Measurements from ENCODE around the gene ZBTB2.

ZBTB2 gene, protein sequence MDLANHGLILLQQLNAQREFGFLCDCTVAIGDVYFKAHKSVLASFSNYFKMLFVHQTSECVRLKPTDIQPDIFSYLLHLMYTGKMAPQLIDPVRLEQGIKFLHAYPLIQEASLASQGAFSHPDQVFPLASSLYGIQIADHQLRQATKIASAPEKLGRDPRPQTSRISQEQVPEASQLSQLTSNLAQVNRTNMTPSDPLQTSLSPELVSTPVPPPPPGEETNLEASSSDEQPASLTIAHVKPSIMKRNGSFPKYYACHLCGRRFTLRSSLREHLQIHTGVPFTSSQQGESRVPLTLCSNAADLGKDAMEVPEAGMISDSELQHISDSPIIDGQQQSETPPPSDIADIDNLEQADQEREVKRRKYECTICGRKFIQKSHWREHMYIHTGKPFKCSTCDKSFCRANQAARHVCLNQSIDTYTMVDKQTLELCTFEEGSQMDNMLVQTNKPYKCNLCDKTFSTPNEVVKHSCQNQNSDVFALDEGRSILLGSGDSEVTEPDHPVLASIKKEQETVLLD

DNA sequence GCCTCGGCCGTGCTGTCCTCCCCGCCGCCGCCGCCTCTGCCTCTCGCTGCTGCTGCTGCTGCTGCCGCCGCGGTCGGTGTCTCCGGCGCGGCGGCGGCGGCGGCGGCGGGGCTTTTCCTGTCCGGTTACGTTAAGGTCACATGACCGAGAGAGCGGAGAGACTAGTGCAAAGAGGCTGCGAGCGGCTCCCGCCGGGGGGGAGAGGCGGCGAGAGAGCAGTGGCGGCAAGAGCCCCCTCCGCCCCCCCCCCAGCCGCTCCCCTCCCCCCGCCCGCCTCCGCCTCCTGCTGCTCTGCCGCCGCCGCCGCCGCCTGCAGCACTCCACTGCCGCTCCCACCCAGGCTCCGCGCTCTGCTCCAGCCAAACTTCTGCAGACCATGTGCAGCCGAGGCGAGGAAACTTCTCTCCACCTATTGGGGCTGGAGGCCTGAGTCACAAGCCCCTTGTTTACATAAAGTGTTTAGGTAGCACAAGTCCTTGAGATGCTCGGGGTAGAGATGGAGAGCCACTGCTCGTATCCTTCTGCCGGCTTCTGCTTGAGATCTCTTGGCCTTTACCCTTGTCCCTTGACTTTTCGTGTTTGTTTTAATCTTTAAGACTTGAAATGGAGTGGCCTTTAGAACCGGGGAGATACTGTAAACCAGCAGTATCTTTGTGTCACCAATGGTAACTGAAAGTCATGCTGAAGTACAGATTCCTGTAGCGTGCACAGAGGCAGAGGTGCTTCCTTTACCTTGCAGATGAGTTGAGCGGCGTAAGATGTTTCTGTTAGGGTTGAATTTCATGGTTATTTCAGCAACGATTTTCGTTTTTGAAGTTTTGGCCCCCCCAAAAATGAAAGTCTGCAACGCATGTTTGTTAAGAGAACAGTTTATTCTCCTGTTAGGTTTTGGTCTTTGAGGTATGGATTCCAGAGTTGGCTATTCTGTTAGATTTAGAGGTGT is at the start of gene ZBTB2:
ZBTB2 (minus strand) TSS at position 89 of the 943 bp plus-strand sequence. CDS start 17,922 bp downstream, outside the sequence.
- DNase-seq: peak; percentile 27

DNA sequence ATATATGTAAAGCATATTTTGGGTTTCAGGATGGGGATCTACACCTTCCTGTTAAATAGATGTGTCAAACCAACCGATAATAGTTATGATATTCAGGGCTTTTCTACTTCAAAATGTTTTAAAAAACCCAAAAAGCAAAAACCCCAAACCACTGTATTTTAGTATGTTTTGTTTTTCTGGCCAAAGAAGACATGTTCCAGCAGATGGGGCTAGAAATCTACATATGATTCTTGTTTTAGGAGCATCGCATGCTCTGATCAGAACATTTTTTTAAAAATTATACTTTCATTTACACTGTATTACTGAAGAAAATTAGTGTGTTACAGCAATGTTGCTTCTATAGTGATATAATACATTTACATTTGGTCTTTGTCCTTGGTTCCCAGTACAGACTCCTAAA is 49.6 kb upstream of the ZBTB2 start:
- no peak for DNase-seq

DNA sequence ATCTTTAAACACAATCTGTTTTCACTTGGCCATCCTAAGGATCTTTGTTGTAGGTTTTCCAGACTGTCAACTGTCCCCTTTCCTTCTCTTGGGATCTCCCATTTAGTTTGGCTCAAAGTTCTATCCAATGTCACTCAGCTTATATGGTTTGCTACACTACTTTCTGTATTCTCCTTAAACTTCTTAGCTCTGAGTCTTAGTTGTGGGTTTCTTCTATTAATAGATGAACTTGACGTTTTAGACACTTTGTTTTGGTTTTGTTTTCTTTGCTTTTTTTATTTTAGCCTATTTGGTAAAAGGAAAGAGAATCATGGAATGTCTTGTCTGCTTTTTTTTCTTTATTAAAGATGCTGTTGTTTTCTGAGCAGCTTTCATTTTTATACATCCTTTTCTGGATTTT is 49.1 kb upstream of the ZBTB2 start:
- DNase-seq: no peak

DNA sequence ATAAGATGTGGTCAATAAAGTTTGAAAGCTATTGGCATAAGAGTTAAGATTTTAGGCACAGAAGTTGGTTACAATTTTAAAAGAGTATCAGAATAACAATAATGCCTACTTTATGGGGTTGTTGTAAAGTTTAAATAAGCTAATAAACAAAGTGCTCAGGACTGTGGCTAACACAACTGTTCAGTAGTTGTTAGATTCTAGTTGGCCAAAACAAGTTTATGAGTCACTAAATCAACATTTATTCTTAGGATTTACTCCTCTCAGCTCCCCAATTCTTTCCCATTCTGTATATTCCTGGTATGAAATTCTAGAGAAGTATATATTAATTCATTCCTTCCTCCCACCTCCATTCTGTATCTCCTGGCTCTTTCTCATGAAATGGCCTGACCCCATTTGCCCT is 46.0 kb upstream of the ZBTB2 start:
- no peak for DNase-seq

DNA sequence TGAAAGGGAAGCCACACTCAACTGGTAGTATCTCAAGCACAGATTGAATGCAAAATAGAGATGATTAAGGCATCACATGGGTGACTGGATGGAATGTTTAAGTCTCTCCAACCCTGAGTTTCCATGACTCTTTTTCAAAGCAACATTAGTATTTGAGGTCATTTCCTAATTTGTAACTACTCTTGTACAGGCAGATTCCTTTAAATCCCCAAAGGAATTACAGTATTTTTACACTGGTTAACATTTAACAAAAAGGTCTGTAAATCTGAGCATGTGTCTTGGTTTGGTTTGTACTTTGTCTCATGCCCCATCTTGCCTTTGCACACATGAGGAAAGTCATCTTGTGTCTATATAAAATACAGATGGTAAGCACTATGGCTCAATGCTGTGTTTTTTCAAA is 45.4 kb upstream of the ZBTB2 start:
- DNase-seq: no peak

DNA sequence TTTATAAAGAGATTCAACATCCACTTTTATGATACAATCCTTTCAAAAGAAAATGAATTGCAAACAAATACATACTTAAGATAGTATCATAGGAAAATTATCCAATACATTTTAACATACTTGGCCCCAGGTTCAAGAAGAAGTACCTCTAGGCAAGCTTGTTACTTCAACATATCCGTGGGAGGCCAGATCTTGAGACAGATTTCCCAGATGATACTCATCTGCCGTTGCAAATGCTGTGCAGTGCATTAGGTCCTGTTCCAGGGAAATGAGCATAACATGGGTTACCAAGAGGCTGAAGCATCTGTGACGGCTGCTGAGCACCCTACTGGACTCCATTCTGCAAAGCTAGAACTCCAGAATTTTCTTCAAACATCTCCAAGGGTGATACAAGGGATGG is 44.9 kb upstream of the ZBTB2 start:
- DNase-seq: no peak

DNA sequence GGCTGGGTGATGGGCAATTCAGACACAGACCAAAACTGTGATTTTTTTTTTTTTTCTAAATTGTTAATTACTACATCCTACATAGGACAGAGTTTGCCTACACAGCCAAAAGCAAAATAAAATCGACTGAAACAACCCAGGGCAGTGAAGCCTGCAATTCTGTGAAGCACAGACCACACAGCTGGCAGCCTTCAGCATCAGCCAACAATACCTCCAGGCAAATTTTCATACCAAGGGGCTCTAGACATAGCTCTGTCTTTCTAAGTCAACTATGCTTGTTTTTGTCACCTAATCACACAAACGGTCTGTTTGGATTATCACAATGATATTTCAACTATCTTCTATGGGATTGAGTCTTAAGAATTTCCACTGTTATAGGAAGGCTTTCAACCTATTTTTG is 43.0 kb upstream of the ZBTB2 start:
- no peak for DNase-seq

DNA sequence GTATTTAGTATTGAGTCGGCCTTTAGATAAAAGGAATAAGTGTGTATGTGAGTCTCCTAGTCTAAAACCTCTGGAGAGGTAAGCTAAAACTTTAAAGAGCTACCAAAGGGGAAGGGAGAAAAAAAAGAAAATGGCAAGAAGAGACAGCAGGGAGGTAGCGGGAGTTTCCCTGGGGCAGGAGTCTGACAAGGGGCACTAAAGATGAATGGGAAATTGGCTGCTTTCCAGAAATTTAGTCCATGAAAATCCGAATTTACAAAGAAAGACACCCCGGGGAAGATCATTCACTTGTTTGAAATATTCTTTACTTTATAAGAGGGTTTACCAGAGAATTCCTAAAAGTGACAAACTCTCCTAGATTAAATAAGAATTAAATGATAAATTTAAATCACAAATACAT is 41.3 kb upstream of the ZBTB2 start:
- no peak for DNase-seq

DNA sequence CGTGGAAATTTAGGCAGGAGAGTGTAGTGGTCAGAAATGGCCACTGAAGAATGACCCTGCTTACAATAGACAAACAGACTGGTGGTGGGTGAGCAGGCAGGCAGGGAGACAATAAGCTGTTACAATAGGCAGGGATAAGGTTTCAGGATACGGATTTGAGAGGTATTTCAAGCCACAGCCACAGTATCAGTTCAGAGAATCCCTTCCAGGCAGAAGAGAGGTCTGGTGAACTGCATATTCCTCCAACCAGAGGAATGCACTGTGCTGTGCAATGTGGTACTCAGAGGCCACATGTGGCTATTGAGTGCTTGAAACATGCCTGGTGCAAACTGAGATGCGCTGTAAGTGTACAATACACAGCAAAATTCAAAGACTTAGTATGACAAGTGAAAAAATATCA is 40.0 kb upstream of the ZBTB2 start:
- DNase-seq: no peak

DNA sequence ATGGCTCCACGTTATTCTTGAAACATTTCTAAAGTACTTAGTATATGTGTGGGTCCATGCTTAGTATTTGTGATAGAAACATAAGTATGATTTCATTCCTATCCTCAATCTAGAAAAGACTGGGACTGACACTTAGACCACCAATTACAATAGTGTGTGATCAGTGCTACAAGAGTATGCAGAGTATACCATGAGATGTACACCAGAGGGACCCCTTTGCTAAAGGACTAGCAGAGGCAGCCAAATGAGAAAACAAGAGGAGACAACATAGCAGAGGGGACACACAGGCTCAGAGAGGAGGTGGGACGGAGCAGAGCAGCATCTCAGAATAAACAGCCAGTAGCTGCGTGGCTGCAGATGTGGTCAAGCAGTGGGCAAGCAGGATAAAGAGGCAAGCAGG is 39.5 kb upstream of the ZBTB2 start:
- DNase-seq: no peak

DNA sequence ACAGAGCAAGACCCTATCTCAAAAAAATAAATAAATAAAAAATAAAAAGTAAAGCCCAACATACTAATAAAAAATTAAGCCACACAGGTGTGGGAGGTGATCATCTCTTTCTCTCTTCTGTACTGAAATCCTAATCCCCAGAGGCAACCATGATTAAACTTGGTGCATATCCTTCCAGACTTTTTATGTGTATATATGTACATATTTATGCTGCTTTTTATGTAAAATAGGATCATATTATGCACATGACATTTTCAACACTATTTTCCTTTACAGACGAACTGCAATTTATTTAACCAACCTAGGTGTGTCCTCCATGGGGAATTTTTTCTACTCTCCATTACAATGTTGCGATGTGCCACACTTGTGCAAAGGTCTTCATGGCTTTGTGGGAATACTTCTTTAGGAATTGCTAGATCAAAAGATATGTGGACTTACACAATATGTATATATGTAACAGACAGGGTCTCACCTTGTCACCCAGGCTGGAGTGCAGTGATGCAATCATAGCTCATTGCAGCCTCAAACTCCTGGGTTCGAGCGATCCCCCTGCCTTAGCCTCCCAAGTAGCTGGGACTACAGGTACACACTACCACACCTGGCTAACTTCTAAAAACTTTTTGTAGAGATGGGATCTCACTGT is 36.9 kb upstream of the ZBTB2 start:
- no peak for DNase-seq

DNA sequence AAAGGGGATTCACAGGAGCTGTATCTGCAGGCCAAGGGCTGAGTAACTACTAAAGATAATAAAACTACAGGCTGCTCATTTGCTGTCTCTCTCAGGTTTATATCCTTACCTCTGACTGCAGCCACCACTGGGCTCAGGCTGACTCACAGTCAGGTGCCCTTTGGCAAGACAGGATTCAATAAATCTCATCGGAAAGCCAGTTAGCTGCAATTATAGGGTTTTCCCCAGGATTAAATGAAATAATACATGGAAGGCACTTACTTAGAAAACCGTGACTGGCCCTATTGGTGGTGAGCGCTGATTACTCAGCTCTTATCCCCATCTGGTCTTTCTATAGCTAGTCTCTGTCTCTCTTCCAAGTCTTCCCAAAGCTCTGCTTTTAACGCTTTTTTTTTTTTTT is 34.2 kb upstream of the ZBTB2 start:
- no peak for DNase-seq

DNA sequence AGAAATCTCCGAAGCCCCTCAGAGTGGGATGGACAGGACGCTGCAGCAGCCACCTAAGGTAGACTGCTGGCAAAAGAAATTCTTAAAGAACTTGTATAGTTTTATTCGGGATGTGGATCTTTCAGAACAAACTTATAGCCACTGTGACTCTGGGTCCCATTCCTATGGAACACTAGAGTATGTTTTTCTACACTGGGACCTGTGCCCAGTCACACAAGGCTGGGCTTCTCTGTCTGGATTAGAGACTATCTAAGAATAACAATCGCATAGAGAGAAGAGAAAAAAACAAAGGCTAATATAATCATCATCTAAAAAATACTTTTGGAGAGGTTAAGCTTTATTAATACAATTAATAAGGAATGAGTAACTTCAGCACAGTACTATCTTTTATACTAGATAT is 31.6 kb upstream of the ZBTB2 start:
- no peak for DNase-seq

DNA sequence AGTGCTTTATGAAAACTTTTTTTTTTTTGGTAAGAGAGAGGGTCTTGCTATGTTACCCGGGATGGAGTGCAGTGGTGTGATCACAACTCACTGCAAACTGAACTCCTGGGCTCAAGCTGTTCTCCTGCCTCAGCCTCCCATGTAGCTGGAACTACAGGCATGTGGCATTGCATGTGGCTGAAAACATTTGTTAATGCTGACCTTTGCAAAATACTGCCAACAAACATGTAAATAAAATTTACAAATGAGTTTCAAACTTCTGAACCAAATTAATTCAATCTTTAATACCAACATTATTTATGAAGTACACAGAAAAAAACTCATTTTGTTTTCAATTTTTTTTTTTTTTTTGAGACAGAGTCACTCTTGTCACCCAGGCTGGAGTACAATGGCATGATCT is 26.1 kb upstream of the ZBTB2 start:
- DNase-seq: no peak

DNA sequence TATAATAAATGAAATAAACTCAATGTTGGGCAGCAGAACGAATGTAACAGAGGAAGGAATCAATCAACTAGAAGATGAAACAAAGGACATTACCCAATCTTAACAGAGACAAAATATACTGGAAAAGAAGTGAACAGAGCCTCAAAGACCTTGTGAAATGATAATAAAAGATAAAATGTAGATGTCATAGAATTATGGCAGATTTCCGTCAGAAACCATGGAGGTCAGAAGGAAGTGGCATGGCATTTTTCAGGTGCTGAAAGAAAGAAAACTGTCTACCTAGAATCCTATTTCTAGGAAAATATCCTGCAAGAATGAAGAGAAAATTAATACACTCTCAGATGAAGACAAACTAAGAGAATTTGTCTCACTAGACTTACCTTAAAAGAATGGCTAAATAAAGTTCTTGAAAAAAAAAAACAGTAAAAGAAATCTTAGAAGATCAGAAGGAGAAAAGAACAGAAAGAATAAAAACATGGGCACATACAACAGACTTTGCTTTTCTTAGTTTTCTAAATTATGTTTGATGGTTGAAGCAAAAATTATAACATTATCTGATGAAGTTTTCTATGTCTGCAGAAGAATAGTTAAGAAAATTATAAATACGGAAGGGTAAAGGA is 23.4 kb upstream of the ZBTB2 start:
- no peak for DNase-seq

DNA sequence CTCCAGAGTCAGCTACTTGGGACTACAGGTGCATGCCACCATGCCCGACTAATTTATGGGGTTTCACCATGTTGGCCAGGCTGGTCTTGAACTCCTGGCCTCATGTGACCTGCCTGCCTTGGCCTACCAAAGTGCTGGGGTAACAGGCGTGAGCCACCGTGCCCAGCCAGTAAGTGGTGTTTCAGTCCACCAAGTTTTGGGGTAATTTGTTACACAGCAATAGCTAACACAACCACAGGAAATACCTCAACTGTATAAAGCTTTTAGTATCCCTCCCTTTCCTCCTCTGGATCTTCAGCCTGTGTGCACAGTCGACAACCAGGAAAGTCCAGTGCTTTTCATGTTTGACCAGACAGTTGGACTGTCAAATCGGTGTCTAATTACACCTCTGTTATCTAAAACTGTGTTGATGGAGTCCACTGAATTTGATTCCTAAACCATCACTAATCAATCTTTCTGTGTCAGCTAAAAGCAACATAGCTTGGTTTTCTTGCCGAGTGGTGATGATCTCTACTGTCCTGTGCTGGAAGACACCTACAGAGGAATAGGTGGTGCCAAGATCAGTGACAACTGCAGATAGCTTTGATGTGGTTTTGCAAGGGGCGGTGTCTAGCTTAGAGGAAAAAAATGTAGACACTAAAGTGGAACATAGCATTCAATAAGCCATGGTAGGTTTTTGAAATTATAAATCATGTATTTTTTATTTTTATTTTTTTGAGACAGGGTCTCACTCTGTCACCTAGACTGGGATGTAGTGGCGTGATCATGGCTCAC is 22.2 kb upstream of the ZBTB2 start:
- no peak for DNase-seq

DNA sequence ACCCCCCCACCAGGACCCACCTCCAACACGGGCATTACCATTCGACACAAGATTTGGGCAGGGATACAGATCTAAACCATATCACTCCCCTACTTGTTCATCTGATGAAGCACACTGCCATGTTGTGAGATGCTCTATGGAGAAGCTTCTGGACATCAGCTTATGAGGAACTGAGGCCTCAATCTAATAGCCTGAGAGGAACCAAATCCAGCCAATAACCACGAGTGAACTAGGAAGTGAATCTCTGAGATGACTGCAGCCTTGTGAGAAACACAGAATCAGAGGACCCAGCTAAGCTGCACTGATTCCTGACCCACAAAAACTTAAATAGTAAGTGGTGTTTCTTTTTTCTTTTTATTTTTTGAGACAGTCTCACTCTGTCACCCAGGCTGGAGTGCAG is 21.6 kb upstream of the ZBTB2 start:
- DNase-seq: no peak

DNA sequence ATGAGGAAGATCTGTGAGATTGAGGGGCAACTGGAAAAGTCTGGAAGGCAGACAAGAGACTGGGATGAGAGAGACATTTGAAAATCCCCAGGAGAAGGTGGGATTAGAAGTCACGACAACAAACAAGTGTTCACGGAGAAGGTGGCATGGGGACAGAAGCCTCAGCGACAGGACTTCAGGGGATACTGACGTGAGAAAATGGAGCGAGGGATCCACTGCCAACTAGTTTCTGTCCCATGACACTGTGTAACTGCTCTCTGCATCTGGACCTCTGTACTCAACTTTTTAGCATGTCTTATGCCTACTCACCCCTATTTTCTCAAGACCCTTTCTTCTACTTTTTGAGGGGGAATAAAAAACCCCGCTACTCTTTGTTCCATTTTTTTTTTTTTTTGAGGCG is 18.3 kb upstream of the ZBTB2 start:
- no peak for DNase-seq

DNA sequence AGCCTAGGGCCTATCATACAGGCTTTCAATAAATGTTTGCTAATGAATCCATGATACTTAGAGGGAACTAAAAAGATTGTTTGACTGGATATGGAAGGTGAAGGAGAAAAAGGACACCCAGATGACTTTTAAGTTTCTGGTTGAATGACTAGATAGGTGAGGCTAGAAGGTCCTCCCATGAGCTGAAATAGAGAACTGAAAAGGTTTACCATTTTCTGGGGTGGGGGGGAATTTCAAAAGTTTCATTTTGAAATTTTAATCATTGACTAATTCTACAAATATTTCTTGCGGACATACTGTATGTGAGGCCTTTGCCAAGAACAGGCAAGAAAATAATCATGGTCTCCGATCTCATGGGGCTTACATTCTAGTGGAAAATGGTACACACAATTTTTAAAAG is 17.9 kb upstream of the ZBTB2 start:
- DNase-seq: no peak

DNA sequence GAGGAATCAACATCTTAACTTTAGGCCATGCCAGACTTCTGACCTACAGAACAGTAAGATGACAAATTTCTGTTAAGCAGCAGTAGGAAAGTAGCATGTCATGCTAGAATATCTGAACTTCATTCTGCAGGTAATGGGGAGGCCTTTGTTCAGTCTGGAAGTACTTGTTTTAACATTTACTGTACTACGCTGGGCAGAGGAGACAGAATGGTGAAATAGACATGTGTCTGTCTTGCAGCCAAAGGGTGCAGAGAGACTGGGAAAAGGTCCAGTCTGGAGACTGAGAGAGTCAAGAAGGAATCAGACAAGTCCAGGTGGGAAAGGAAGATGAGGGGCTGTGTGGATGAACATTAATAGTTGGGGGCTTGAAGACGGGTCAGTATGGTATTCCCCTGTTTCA is 17.5 kb upstream of the ZBTB2 start:
- no peak for DNase-seq

DNA sequence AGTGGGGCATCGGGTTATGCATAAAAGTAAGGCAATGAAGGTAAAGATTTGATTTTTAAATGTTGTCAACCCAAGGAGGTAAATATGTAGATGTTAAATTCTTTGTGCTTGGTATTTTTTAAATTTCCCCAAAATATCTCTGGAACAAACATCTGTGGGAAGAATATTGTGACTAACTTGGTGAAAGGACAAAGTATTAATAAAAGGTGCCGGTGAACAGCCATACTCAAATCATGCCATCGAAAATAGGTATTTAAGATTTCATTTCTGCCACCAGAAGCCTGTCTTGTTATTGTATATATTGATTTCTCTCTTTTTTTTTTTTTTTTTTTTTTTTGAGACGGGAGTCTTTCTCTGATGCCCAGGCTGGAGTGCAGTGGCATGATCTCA is 12.6 kb upstream of the ZBTB2 start:
- no peak for DNase-seq

DNA sequence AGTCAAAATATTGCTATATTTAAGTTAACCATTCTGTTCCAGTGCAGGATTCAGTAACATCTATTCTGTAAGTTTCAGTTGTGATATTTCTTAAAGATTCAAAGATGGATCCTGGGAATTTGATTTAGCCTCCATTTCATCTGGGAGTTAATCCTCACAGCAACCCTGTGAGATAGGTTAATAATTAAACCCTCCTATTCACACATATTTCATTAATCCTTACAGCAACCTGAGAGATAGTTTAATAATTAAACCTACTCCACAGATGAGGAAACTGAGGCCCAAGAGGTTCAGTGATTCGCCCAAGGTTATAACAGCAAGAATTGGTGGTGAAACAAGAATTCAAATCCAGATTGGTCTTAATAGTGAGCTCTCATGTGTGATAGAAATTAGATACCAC is 10.9 kb upstream of the ZBTB2 start:
- no peak for DNase-seq

Measured in NCI-H524 treated with DMSO at 0.1 percent for 48 hours (cell line).